ENCODE measurements around the gene ANXA3. TPM values are rescaled to one million over a fixed set of nuclear protein-coding genes. Genes with fewer than 3 reads are reported as not detected.

Gene ANXA3
- total and polyA plus RNA-seq, 2 experiments from 2014 or later, result 194 to 198 TPM

DNA sequence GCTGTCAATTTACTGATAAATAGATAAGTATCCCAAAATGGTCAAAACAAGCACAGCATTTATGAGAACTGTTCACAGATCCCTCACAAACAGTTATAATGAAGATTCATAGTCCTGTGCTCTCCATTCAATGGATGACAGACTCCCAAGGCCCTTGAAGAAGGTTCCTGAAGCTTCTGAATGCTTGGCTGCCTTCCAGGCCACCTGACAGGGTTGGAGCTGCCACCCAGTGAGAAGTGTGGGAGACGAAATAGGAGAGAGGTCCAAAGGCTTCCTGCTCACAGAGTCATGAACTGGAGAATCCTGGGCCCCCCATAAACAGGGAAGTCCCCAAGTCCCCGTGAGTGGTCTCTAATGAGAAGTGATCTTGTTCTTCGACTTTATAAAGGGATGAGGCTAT, 26.0 kb upstream of the ANXA3 start:
- H3K4me1 ChIP-seq (ENCODE audit: insufficient read depth), result no peaks in the 10 kb centered on the region
- no peak for DNase-seq (ENCODE audit: low spot score)
- no peaks in the 10 kb centered on the region for H3K9me3 ChIP-seq (ENCODE audit: low read depth)

DNA sequence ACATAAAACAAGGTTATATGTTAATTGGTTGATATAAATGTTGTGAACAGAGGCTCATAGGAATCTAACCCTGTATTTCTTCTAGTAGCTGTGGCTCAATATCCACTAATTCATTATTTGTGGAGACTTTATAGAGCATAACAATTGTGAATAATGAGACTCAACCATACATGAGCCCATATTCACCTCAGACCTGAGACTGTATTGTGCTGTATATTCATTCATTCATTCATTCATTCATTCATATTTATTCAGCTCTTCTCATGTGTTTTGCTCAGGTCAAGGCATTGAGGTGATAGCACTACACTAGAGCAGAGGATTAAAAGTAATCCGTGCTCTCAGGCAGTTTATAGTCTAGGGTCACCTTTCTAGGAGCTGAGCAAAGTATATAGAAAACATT, 24.5 kb upstream of the ANXA3 start:
- WGBS (ENCODE audit: low lambda C conversion rate, missing lambda C conversion rate), result 82% methylated on average over 1 of the region's 1 CpG
- no peaks in the 10 kb centered on the region for H3K9me2 ChIP-seq (replicated peaks; ENCODE audit: insufficient read depth)
- no peaks in the 10 kb centered on the region for H3K9me3 ChIP-seq (ENCODE audit: low read depth)
- no peak overlapping the region for H2AFZ ChIP-seq
- no peaks in the 10 kb centered on the region for H3K27me3 ChIP-seq
- TF ChIP-seq EZH2phosphoT487 (IDR thresholded peaks at IDR 0.05; ENCODE audit: low read depth, severe bottlenecking, unreplicated experiment), result no peak
- TF ChIP-seq, protein P1, sequence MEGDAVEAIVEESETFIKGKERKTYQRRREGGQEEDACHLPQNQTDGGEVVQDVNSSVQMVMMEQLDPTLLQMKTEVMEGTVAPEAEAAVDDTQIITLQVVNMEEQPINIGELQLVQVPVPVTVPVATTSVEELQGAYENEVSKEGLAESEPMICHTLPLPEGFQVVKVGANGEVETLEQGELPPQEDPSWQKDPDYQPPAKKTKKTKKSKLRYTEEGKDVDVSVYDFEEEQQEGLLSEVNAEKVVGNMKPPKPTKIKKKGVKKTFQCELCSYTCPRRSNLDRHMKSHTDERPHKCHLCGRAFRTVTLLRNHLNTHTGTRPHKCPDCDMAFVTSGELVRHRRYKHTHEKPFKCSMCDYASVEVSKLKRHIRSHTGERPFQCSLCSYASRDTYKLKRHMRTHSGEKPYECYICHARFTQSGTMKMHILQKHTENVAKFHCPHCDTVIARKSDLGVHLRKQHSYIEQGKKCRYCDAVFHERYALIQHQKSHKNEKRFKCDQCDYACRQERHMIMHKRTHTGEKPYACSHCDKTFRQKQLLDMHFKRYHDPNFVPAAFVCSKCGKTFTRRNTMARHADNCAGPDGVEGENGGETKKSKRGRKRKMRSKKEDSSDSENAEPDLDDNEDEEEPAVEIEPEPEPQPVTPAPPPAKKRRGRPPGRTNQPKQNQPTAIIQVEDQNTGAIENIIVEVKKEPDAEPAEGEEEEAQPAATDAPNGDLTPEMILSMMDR (IDR thresholded peaks at IDR 0.05; ENCODE audit: poor library complexity), result no peak
- TF ChIP-seq EZH2 (IDR thresholded peaks at IDR 0.05; ENCODE audit: borderline replicate concordance), result no peak
- H3K36me3 ChIP-seq (replicated peaks; ENCODE audit: insufficient read depth, low read depth), result no peaks in the 10 kb centered on the region
- H3K79me2 ChIP-seq, result no peaks in the 10 kb centered on the region
- H4K20me1 ChIP-seq (ENCODE audit: insufficient read depth, poor library complexity, severe bottlenecking), result no peaks in the 10 kb centered on the region
- H3K4me3 ChIP-seq, result no peak overlapping the region
- DNase-seq (ENCODE audit: low spot score), result no peak
- H3K4me1 ChIP-seq (ENCODE audit: insufficient read depth), result no peaks in the 10 kb centered on the region
- H3K4me2 ChIP-seq, result no peak overlapping the region
- H3K27ac ChIP-seq, result no peak overlapping the region

More for the DNA sequence above, 26.0 kb upstream of the ANXA3 start:
- Histone ChIP-seq H3K27ac (no peak overlapping the region), H3K27me3 (no peaks in the 10 kb centered on the region), H3K4me3 (no peak overlapping the region), H3K36me3 (replicated peaks; ENCODE audit: insufficient read depth, low read depth) (no peaks in the 10 kb centered on the region), H3K9me2 (replicated peaks; ENCODE audit: insufficient read depth) (no peaks in the 10 kb centered on the region), H2AFZ (no peak overlapping the region), H4K20me1 (ENCODE audit: insufficient read depth, poor library complexity, severe bottlenecking) (no peaks in the 10 kb centered on the region), H3K79me2 (no peaks in the 10 kb centered on the region), H3K4me2 (no peak overlapping the region)
- WGBS (ENCODE audit: low lambda C conversion rate, missing lambda C conversion rate), result 91% methylated on average over 3 of the region's 3 CpGs
- TF ChIP-seq, protein P1 (IDR thresholded peaks at IDR 0.05; ENCODE audit: poor library complexity), result no peak
- no peak for TF ChIP-seq EZH2 (IDR thresholded peaks at IDR 0.05; ENCODE audit: borderline replicate concordance)
- no peak for TF ChIP-seq EZH2phosphoT487 (IDR thresholded peaks at IDR 0.05; ENCODE audit: low read depth, severe bottlenecking, unreplicated experiment)

DNA sequence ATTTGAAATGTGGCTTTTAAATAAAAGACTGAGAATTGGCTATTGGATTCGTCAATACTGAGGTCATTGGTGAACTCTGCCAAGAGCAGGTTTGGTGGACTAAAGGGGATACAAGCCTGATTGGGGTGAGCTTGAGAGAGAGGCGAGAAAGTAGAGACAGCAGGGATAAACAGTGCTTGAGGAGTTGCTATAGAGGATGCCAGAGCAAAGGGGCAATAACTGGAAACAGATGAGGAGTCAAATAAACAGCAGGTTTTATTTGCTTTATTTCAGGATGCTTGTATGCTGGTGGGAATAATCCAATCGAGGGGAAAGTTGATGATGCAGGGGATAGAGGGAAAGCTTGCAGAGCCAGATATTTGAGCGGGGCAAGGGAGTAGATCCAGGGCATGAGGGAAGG, 24.0 kb upstream of the ANXA3 start:
- Histone ChIP-seq H3K27me3 (no peaks in the 10 kb centered on the region), H3K9me3 (ENCODE audit: low read depth) (no peaks in the 10 kb centered on the region), H2AFZ (no peak overlapping the region), H3K36me3 (replicated peaks; ENCODE audit: insufficient read depth, low read depth) (no peaks in the 10 kb centered on the region), H3K9me2 (replicated peaks; ENCODE audit: insufficient read depth) (no peaks in the 10 kb centered on the region), H3K4me3 (no peak overlapping the region), H4K20me1 (ENCODE audit: insufficient read depth, poor library complexity, severe bottlenecking) (no peaks in the 10 kb centered on the region), H3K4me1 (ENCODE audit: insufficient read depth) (no peaks in the 10 kb centered on the region), H3K79me2 (no peaks in the 10 kb centered on the region), H3K4me2 (no peak overlapping the region), H3K27ac (peak overlapping the region; percentile 29)
- TF ChIP-seq EZH2 (IDR thresholded peaks at IDR 0.05; ENCODE audit: borderline replicate concordance) (no peak), EZH2phosphoT487 (IDR thresholded peaks at IDR 0.05; ENCODE audit: low read depth, severe bottlenecking, unreplicated experiment) (no peak)
- TF ChIP-seq, protein P1 (IDR thresholded peaks at IDR 0.05; ENCODE audit: poor library complexity), result no peak
- 76% methylated on average over 4 of the region's 4 CpGs for WGBS (ENCODE audit: low lambda C conversion rate, missing lambda C conversion rate)
- no peak for DNase-seq (ENCODE audit: low spot score)

DNA sequence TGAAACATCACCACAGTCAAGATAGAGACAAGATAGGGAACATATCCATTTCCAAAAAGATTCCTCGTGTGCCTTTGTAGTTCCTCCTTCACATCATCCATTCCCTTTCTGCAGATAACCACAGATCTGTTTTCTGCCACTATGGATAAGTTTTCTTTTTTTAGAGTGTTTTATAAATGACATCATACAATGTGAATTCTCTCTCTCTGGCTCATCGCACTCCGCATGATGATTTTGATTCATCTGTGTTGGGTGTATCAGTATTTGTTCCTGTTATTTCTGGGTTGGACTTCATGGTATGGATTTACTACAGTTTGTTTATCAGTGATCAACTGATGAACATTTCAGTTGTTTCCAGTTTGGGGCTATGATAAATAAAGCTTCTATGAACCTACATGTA, 23.2 kb upstream of the ANXA3 start:
- Histone ChIP-seq H2AFZ (no peak overlapping the region), H3K9me2 (replicated peaks; ENCODE audit: insufficient read depth) (no peaks in the 10 kb centered on the region), H3K9me3 (ENCODE audit: low read depth) (no peaks in the 10 kb centered on the region), H3K4me1 (ENCODE audit: insufficient read depth) (no peaks in the 10 kb centered on the region), H3K4me2 (no peak overlapping the region), H4K20me1 (ENCODE audit: insufficient read depth, poor library complexity, severe bottlenecking) (no peaks in the 10 kb centered on the region), H3K27ac (peak overlapping the region; percentile 29), H3K79me2 (no peaks in the 10 kb centered on the region), H3K27me3 (no peaks in the 10 kb centered on the region), H3K36me3 (replicated peaks; ENCODE audit: insufficient read depth, low read depth) (no peaks in the 10 kb centered on the region), H3K4me3 (no peak overlapping the region)
- no peak for DNase-seq (ENCODE audit: low spot score)
- TF ChIP-seq EZH2 (IDR thresholded peaks at IDR 0.05; ENCODE audit: borderline replicate concordance), result no peak
- no peak for TF ChIP-seq EZH2phosphoT487 (IDR thresholded peaks at IDR 0.05; ENCODE audit: low read depth, severe bottlenecking, unreplicated experiment)
- TF ChIP-seq, protein P1 (IDR thresholded peaks at IDR 0.05; ENCODE audit: poor library complexity), result no peak
- WGBS (ENCODE audit: low lambda C conversion rate, missing lambda C conversion rate), result 64% methylated on average over 3 of the region's 3 CpGs

Data from hepatocyte (in vitro differentiated cells).